SU-DHL-6 (cell line): ENCODE measurements around the gene CTNNA2.

Experiments used
- H2AFZ ChIP-seq: fragments of 200-600 bp; sonication (generic); 2 replicates; pipeline ENCODE4 v1.6.1; 2014; ENCODE audit warnings: low read depth, mild to moderate bottlenecking, moderate library complexity, mixed read lengths, antibody characterized with exemption, low read length; ENCODE audit not compliant: severe bottlenecking
- H3F3A ChIP-seq: fragments of 200-600 bp; shearing (Covaris generic); 2 replicates; pipeline ENCODE4 v1.6.0; 2016; ENCODE audit warnings: antibody characterized with exemption, mild to moderate bottlenecking; ENCODE audit not compliant: insufficient read depth
- H3K27ac ChIP-seq: fragments of 200-600 bp; sonication (generic); 2 replicates; pipeline ENCODE4 v1.5.1; 2016; ENCODE audit warnings: low read depth, mild to moderate bottlenecking, low read length, moderate library complexity, mixed read lengths
- H3K27me3 ChIP-seq: fragments of 200-600 bp; sonication (generic), shearing (Covaris generic); 2 replicates; pipeline ENCODE4 v1.6.0; 2014; ENCODE audit warnings: mild to moderate bottlenecking, low read length
- H3K36me3 ChIP-seq: fragments of 200-600 bp; sonication (generic); 2 replicates; pipeline ENCODE4 v1.6.1; 2014; ENCODE audit warnings: mild to moderate bottlenecking, low read length, mixed read lengths
- H3K4me2 ChIP-seq: fragments of 300-600, 200-600 bp; shearing (Covaris generic), sonication (generic); 2 replicates; pipeline ENCODE4 v1.6.0; 2014; ENCODE audit warnings: low read length, low read depth, mild to moderate bottlenecking; ENCODE audit not compliant: poor library complexity, severe bottlenecking
- H3K4me3 ChIP-seq: fragments of 200-600 bp; sonication (generic); 2 replicates; pipeline ENCODE4 v1.5.1; 2014; ENCODE audit warnings: antibody characterized with exemption, low read length, mild to moderate bottlenecking, mixed read lengths; ENCODE audit not compliant: insufficient read depth, poor library complexity, severe bottlenecking
- H3K79me2 ChIP-seq: fragments of 200-600 bp; sonication (generic); 2 replicates; pipeline ENCODE4 v1.6.1; 2014; ENCODE audit warnings: mild to moderate bottlenecking, low read length, moderate library complexity; ENCODE audit not compliant: insufficient read depth
- H3K9ac ChIP-seq: fragments of 200-600 bp; sonication (generic); 2 replicates; pipeline ENCODE4 v1.7.0; 2014; ENCODE audit warnings: mild to moderate bottlenecking, low read length
- H3K9me2 ChIP-seq: fragments of 200-600 bp; sonication (generic); replicated peaks from 2 replicates; pipeline ENCODE4 v1.6.1; 2014; ENCODE audit warnings: low read length; ENCODE audit not compliant: insufficient read depth
- H3K9me3 ChIP-seq: fragments of 200-600 bp; sonication (generic); 2 replicates; pipeline ENCODE4 v1.6.1; 2014; ENCODE audit warnings: low read length, mixed read lengths; ENCODE audit not compliant: insufficient read depth
- H4K20me1 ChIP-seq: fragments of 200-600 bp; sonication (generic); 2 replicates; pipeline ENCODE4 v1.6.1; 2014; ENCODE audit warnings: low read depth, mild to moderate bottlenecking, antibody characterized with exemption, low read length, moderate library complexity, mixed read lengths
- EZH2phosphoT487 ChIP-seq: fragments of 200-600 bp; sonication (generic), shearing (Covaris generic); conservative IDR thresholded peaks from 2 replicates; pipeline ENCODE4 v1.6.1; 2018; ENCODE audit warnings: mild to moderate bottlenecking, antibody characterized with exemption, low read length, moderate library complexity, mixed read lengths
- TF ChIP-seq, protein P1 (sequence below): fragments of 200-600 bp; sonication (generic); IDR thresholded peaks from one replicate; pipeline ENCODE4 v1.5.1; 2017; ENCODE audit warnings: antibody characterized with exemption, mild to moderate bottlenecking, low read length, moderate library complexity; ENCODE audit not compliant: insufficient read depth, poor library complexity, severe bottlenecking

The CTNNA2 gene

DNA sequence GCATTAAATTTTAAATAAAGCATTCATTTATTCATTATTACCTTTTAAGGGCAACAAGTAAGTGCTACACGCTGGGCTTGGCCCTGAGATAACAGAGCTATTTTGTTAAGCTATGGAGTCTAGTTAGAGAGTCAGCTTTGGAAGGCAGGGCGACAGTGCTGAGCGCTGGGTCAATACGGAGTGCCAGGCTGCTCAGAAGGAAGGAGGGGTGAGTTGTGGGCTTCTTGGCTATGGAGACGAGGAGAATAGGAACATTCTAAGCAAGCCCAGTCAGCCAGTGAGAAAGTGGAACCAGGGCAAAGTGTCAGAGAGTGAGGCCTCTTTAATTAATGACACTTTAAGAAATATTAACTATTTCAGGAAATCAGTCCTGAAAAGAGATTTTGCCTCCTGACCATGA, 503.3 kb downstream of the CTNNA2 start:
- Histone ChIP-seq H3K9me3 (no peaks in the 10 kb centered on the region), H3K27ac (no peak overlapping the region), H4K20me1 (no peaks in the 10 kb centered on the region), H3K9ac (no peak overlapping the region), H3K27me3 (no peaks in the 10 kb centered on the region), H3F3A (no peaks in the 10 kb centered on the region), H3K4me2 (no peak overlapping the region), H3K79me2 (no peaks in the 10 kb centered on the region), H3K36me3 (no peaks in the 10 kb centered on the region), H3K9me2 (no peaks in the 10 kb centered on the region), H3K4me3 (no peak overlapping the region), H2AFZ (no peak overlapping the region)
- TF ChIP-seq EZH2phosphoT487, result no peak
- TF ChIP-seq, protein P1, sequence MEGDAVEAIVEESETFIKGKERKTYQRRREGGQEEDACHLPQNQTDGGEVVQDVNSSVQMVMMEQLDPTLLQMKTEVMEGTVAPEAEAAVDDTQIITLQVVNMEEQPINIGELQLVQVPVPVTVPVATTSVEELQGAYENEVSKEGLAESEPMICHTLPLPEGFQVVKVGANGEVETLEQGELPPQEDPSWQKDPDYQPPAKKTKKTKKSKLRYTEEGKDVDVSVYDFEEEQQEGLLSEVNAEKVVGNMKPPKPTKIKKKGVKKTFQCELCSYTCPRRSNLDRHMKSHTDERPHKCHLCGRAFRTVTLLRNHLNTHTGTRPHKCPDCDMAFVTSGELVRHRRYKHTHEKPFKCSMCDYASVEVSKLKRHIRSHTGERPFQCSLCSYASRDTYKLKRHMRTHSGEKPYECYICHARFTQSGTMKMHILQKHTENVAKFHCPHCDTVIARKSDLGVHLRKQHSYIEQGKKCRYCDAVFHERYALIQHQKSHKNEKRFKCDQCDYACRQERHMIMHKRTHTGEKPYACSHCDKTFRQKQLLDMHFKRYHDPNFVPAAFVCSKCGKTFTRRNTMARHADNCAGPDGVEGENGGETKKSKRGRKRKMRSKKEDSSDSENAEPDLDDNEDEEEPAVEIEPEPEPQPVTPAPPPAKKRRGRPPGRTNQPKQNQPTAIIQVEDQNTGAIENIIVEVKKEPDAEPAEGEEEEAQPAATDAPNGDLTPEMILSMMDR, result no peak

DNA sequence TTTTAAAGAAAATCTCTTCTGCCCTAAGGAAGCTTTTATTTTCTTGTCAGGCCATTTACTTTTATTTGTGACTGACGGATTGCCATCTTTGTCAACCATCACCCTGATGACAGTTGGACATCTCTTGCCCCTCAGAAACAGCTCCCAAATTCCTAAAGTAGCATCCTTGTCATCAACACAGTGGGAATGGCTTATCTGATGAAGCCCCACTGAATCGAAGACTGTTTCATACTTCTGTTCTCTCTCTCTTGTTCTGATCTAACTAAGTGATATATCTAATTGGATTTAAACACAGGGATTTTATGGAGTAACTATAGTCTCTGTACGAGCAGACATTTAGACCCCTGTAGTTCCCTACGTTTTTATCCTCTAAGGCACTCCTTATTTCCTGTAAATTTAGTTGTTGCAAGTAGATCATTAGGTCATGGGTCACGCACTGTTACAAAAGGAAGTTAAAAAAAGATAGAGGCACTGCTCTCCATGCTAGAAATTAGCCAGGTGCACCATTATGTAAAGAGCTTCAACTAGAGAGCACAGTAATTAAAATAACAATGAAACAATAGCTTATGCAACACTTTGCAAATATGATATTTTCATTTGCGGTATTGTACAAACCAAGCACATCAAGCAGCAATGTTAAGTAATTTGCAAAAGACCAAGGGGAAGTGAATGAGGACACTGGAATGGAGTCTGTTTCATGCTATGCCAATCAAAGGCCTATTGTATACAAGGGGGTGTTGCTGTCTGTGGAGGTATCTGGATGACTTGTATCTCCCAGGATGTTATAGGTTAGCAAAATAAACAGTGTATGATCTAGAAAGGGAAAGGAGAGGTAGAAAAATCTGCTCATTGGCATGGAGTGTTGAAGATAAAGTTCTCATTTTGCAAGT, 507.0 kb downstream of the CTNNA2 start:
- H4K20me1 ChIP-seq, result no peaks in the 10 kb centered on the region
- no peaks in the 10 kb centered on the region for H3F3A ChIP-seq
- H3K9ac ChIP-seq, result no peak overlapping the region
- H3K4me2 ChIP-seq, result no peak overlapping the region
- H3K79me2 ChIP-seq, result no peaks in the 10 kb centered on the region
- no peak overlapping the region for H3K4me3 ChIP-seq
- no peaks in the 10 kb centered on the region for H3K9me3 ChIP-seq
- H3K9me2 ChIP-seq, result no peaks in the 10 kb centered on the region
- H2AFZ ChIP-seq, result no peak overlapping the region
- H3K27me3 ChIP-seq, result no peaks in the 10 kb centered on the region
- H3K27ac ChIP-seq, result no peak overlapping the region
- TF ChIP-seq, protein P1, result no peak
- TF ChIP-seq EZH2phosphoT487, result no peak
- H3K36me3 ChIP-seq, result no peaks in the 10 kb centered on the region

DNA sequence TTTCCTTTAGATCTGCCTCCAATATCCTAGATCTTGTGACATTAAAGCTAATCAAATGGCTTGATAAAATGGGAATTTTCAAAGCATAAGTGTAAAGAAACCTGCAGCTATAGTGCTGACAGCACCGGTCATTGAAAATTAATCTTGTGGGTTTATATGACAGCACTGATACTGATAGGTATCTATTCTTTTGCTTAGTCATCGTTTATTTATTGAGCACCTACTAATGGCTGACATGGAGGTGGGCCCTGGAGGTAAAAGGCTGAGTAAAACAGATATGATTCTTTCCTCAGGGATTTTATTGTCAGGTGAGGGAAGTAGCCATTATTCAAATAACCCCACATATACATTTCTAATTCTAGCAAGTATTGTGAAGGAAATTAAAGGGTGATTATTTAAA, 509.2 kb downstream of the CTNNA2 start:
- H2AFZ ChIP-seq, result no peak overlapping the region
- no peaks in the 10 kb centered on the region for H3F3A ChIP-seq
- no peak for TF ChIP-seq EZH2phosphoT487
- TF ChIP-seq, protein P1, result no peak
- no peaks in the 10 kb centered on the region for H3K9me3 ChIP-seq
- H3K4me2 ChIP-seq, result no peak overlapping the region
- no peak overlapping the region for H3K9ac ChIP-seq
- H3K4me3 ChIP-seq, result no peak overlapping the region
- no peaks in the 10 kb centered on the region for H3K27me3 ChIP-seq
- no peaks in the 10 kb centered on the region for H3K9me2 ChIP-seq
- no peaks in the 10 kb centered on the region for H3K36me3 ChIP-seq
- H3K79me2 ChIP-seq, result no peaks in the 10 kb centered on the region
- H4K20me1 ChIP-seq, result no peaks in the 10 kb centered on the region
- H3K27ac ChIP-seq, result no peak overlapping the region
